ENCODE measurements around the gene C7orf33. TPM values are rescaled to one million over a fixed set of nuclear protein-coding genes. Genes with fewer than 3 reads are reported as not detected.

The C7orf33 gene
- total and polyA plus RNA-seq, 4 donors: not detected

DNA sequence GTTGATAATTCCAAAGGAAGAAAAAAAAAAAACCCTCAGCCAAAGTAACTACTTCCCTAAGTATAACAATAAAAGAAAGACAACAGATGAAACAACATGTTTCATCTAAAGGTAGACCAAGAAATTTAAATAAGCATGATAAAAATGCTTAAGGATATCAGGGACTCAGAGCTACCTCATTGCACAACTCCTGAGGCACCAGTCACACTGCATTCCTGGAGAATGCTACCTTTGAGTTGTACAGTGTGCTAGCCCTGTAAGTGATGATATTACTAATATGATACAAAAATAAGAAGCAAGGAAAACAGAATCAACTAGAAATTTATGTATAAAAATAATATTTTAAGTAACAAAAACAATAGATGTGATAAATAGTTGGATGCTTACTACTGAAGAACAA lies 29.5 kb upstream of the C7orf33 start:
- TF ChIP-seq SP1 (IDR thresholded peaks at IDR 0.05) (no peak), RXRA (IDR thresholded peaks at IDR 0.05) (no peak), FOXA1 (IDR thresholded peaks at IDR 0.05) (no peak), RAD21 (IDR thresholded peaks at IDR 0.05) (no peak), YY1 (IDR thresholded peaks at IDR 0.05) (no peak), FOXA2 (IDR thresholded peaks at IDR 0.05) (no peak), GABPA (IDR thresholded peaks at IDR 0.05 in 1 of 2, conservative IDR thresholded peaks at IDR 0.05 in 1 of 2) (no peak), HNF4G (IDR thresholded peaks at IDR 0.05) (no peak), EGR1 (IDR thresholded peaks at IDR 0.05; ENCODE audit: low read depth in 2 of 2) (no peak), NR2F2 (IDR thresholded peaks at IDR 0.05) (no peak), HNF4A (conservative IDR thresholded peaks at IDR 0.05) (no peak)
- TF ChIP-seq, protein P1, sequence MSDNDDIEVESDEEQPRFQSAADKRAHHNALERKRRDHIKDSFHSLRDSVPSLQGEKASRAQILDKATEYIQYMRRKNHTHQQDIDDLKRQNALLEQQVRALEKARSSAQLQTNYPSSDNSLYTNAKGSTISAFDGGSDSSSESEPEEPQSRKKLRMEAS (IDR thresholded peaks at IDR 0.05): no peak
- TF ChIP-seq, protein P2, sequence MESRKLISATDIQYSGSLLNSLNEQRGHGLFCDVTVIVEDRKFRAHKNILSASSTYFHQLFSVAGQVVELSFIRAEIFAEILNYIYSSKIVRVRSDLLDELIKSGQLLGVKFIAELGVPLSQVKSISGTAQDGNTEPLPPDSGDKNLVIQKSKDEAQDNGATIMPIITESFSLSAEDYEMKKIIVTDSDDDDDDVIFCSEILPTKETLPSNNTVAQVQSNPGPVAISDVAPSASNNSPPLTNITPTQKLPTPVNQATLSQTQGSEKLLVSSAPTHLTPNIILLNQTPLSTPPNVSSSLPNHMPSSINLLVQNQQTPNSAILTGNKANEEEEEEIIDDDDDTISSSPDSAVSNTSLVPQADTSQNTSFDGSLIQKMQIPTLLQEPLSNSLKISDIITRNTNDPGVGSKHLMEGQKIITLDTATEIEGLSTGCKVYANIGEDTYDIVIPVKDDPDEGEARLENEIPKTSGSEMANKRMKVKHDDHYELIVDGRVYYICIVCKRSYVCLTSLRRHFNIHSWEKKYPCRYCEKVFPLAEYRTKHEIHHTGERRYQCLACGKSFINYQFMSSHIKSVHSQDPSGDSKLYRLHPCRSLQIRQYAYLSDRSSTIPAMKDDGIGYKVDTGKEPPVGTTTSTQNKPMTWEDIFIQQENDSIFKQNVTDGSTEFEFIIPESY (IDR thresholded peaks at IDR 0.05): no peak
- TF ChIP-seq, protein P3, sequence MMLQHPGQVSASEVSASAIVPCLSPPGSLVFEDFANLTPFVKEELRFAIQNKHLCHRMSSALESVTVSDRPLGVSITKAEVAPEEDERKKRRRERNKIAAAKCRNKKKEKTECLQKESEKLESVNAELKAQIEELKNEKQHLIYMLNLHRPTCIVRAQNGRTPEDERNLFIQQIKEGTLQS (IDR thresholded peaks at IDR 0.05): no peak
- Histone ChIP-seq H3K9ac (ENCODE audit: low read depth in 1 of 2, low read length in 2 of 2) (no peak overlapping the region), H3K4me1 (ENCODE audit: control insufficient read depth in 4 of 4, insufficient read depth in 4 of 4, low read length in 3 of 4) (peaks cover 0 to 2% (median 0%) of the 10 kb centered on the region in 4 donors), H3K27me3 (ENCODE audit: control insufficient read depth in 4 of 4, insufficient read depth in 4 of 4, low read length in 3 of 4) (no peaks in the 10 kb centered on the region), H3K9me3 (ENCODE audit: control insufficient read depth in 4 of 4, low read length in 3 of 4) (peaks cover 0 to 4% (median 0%) of the 10 kb centered on the region in 4 donors), H3K4me3 (ENCODE audit: low read depth in 1 of 3, low read length in 3 of 3) (no peak overlapping the region), H3K36me3 (ENCODE audit: control insufficient read depth in 4 of 4, insufficient read depth in 3 of 4, low read depth in 1 of 4, low read length in 3 of 4) (no peaks in the 10 kb centered on the region), H3K27ac (ENCODE audit: low read depth in 1 of 2, low read length in 2 of 2) (no peak overlapping the region)
- DNase-seq (ENCODE audit: low spot score): no peak

DNA sequence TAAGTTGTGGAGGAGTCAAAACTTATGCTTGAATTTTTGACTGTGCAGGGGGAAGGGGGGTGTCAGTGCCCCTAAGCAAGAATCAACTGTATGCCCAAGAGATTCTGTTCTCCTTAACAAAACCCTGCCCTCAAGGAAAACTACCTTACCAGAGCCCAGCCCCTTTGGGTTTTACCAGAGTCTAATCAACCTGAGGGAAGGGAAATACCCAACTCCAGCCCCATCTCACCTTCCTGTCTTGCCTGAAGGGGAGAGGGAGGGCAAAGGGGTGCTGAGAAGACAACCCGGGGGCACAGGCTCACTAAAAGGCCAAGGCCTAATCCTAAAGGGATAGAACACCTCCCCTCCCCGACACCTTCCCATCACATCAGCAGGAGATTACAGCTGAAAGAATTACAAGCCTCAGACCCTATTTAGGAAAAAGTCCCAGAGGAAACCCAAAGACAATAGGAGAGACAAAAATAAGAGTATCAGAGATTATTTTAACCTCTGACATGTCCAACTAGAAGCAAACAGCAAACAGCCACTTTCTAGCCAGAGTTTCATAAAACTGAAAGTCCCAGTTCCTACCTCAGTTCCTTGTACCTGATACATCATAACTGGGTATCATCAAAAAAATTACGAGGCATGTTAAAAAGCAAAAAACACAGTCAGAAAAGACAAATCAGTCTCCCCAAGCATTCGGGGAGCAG lies 26.8 kb upstream of the C7orf33 start:
- Histone ChIP-seq H3K9me3 (ENCODE audit: control insufficient read depth in 4 of 4, low read length in 3 of 4) (peaks cover 0 to 4% (median 0%) of the 10 kb centered on the region in 4 donors), H3K4me1 (ENCODE audit: control insufficient read depth in 4 of 4, insufficient read depth in 4 of 4, low read length in 3 of 4) (peaks cover 3 to 12% (median 6%) of the 10 kb centered on the region in 4 donors), H3K4me3 (ENCODE audit: low read depth in 1 of 3, low read length in 3 of 3) (no peak overlapping the region), H3K36me3 (ENCODE audit: control insufficient read depth in 4 of 4, insufficient read depth in 3 of 4, low read depth in 1 of 4, low read length in 3 of 4) (no peaks in the 10 kb centered on the region), H3K27ac (ENCODE audit: low read depth in 1 of 2, low read length in 2 of 2) (no peak overlapping the region), H3K27me3 (ENCODE audit: control insufficient read depth in 4 of 4, insufficient read depth in 4 of 4, low read length in 3 of 4) (no peaks in the 10 kb centered on the region), H3K9ac (ENCODE audit: low read depth in 1 of 2, low read length in 2 of 2) (no peak overlapping the region)
- 75% methylated on average over 4 of the region's 4 CpGs for WGBS
- DNase-seq (ENCODE audit: low spot score): no peak
- TF ChIP-seq SP1 (IDR thresholded peaks at IDR 0.05): no peak
- TF ChIP-seq FOXA2 (IDR thresholded peaks at IDR 0.05): no peak
- TF ChIP-seq, protein P4, sequence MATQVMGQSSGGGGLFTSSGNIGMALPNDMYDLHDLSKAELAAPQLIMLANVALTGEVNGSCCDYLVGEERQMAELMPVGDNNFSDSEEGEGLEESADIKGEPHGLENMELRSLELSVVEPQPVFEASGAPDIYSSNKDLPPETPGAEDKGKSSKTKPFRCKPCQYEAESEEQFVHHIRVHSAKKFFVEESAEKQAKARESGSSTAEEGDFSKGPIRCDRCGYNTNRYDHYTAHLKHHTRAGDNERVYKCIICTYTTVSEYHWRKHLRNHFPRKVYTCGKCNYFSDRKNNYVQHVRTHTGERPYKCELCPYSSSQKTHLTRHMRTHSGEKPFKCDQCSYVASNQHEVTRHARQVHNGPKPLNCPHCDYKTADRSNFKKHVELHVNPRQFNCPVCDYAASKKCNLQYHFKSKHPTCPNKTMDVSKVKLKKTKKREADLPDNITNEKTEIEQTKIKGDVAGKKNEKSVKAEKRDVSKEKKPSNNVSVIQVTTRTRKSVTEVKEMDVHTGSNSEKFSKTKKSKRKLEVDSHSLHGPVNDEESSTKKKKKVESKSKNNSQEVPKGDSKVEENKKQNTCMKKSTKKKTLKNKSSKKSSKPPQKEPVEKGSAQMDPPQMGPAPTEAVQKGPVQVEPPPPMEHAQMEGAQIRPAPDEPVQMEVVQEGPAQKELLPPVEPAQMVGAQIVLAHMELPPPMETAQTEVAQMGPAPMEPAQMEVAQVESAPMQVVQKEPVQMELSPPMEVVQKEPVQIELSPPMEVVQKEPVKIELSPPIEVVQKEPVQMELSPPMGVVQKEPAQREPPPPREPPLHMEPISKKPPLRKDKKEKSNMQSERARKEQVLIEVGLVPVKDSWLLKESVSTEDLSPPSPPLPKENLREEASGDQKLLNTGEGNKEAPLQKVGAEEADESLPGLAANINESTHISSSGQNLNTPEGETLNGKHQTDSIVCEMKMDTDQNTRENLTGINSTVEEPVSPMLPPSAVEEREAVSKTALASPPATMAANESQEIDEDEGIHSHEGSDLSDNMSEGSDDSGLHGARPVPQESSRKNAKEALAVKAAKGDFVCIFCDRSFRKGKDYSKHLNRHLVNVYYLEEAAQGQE (IDR thresholded peaks at IDR 0.05): no peak
- no peak for TF ChIP-seq RAD21 (IDR thresholded peaks at IDR 0.05)
- TF ChIP-seq, protein P5, sequence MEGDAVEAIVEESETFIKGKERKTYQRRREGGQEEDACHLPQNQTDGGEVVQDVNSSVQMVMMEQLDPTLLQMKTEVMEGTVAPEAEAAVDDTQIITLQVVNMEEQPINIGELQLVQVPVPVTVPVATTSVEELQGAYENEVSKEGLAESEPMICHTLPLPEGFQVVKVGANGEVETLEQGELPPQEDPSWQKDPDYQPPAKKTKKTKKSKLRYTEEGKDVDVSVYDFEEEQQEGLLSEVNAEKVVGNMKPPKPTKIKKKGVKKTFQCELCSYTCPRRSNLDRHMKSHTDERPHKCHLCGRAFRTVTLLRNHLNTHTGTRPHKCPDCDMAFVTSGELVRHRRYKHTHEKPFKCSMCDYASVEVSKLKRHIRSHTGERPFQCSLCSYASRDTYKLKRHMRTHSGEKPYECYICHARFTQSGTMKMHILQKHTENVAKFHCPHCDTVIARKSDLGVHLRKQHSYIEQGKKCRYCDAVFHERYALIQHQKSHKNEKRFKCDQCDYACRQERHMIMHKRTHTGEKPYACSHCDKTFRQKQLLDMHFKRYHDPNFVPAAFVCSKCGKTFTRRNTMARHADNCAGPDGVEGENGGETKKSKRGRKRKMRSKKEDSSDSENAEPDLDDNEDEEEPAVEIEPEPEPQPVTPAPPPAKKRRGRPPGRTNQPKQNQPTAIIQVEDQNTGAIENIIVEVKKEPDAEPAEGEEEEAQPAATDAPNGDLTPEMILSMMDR (IDR thresholded peaks at IDR 0.05; ENCODE audit: low read depth, low read length, missing input control): no peak
- TF ChIP-seq NR2F2 (IDR thresholded peaks at IDR 0.05): no peak
- no peak for TF ChIP-seq EGR1 (IDR thresholded peaks at IDR 0.05; ENCODE audit: low read depth in 2 of 2)
- TF ChIP-seq GABPA (IDR thresholded peaks at IDR 0.05 in 1 of 2, conservative IDR thresholded peaks at IDR 0.05 in 1 of 2): no peak
- TF ChIP-seq, protein P1 (IDR thresholded peaks at IDR 0.05): no peak
- TF ChIP-seq, protein P3 (IDR thresholded peaks at IDR 0.05): no peak
- no peak for TF ChIP-seq FOXA1 (IDR thresholded peaks at IDR 0.05)
- TF ChIP-seq JUND (IDR thresholded peaks at IDR 0.05): no peak
- no peak for TF ChIP-seq RXRA (IDR thresholded peaks at IDR 0.05)
- TF ChIP-seq, protein P2 (IDR thresholded peaks at IDR 0.05): no peak
- no peak for TF ChIP-seq YY1 (IDR thresholded peaks at IDR 0.05)
- no peak for TF ChIP-seq HNF4G (IDR thresholded peaks at IDR 0.05)
- TF ChIP-seq HNF4A (conservative IDR thresholded peaks at IDR 0.05): no peak

Measured in liver (tissue), 9 donors.